A673 (cell line): ENCODE data around the gene GNRH2. TPM values are rescaled to one million over a fixed set of nuclear protein-coding genes. Genes with fewer than 3 reads are reported as not detected.

Experiments used
- BruUV-seq: library from RNA; stranded (reverse); fragments of 400-500 nt; replicated peaks from 2 replicates; lab custom pipeline; 2021; lab: Mats Ljungman, UMichigan
- CTCF ChIA-PET: fragments of 300-600 bp; sonication (Branson Sonifier 250); formaldehyde crosslinking; loops from one replicate; lab custom pipeline; 2022; ENCODE audit warnings: antibody characterized with exemption; lab: Charles Lee
- POLR2A ChIA-PET: fragments of 300-600 bp; sonication (Branson Sonifier 250); formaldehyde crosslinking; loops from one replicate; lab custom pipeline; 2022; ENCODE audit warnings: antibody characterized with exemption; ENCODE audit not compliant: low non-redundant PET; lab: Charles Lee
- DNase-seq: peaks from one replicate; pipeline ENCODE4 v3.0.0-alpha.2; 2015; ENCODE audit warnings: low spot score
- H3K27ac ChIP-seq: fragments of 200-600 bp; sonication (generic); 2 replicates; pipeline ENCODE4 v1.5.1; 2016; ENCODE audit warnings: mixed run types, low read depth, mild to moderate bottlenecking, mixed read lengths, antibody characterized with exemption, low read length; ENCODE audit not compliant: poor library complexity, severe bottlenecking
- H3K27me3 ChIP-seq: fragments of 200-600 bp; sonication (generic); replicated peaks from 2 replicates; pipeline ENCODE4 v1.6.1; 2017; ENCODE audit warnings: mixed run types, low read depth, mild to moderate bottlenecking, mixed read lengths, antibody characterized with exemption, low read length; ENCODE audit not compliant: insufficient read depth, poor library complexity
- H3K36me3 ChIP-seq: fragments of 200-600 bp; sonication (generic); 2 replicates; pipeline ENCODE4 v1.6.1; 2016; ENCODE audit warnings: mixed run types, mild to moderate bottlenecking, mixed read lengths, antibody characterized with exemption, low read length; ENCODE audit not compliant: insufficient read depth, poor library complexity, severe bottlenecking
- H3K4me1 ChIP-seq: fragments of 200-600 bp; sonication (generic); 2 replicates; pipeline ENCODE4 v1.6.1; 2017; ENCODE audit warnings: mixed run types, mild to moderate bottlenecking, mixed read lengths, antibody characterized with exemption, low read length; ENCODE audit not compliant: insufficient read depth, poor library complexity, severe bottlenecking
- H3K4me3 ChIP-seq: fragments of 200-600 bp; sonication (generic); 2 replicates; pipeline ENCODE4 v1.5.1; 2016; ENCODE audit warnings: low read depth, mixed run types, mild to moderate bottlenecking, mixed read lengths, low read length; ENCODE audit not compliant: poor library complexity, severe bottlenecking
- H3K9me3 ChIP-seq: fragments of 200-600 bp; sonication (generic); 2 replicates; pipeline ENCODE4 v1.6.1; 2016; ENCODE audit warnings: mixed run types, low read depth, mild to moderate bottlenecking, mixed read lengths, antibody characterized with exemption, low read length; ENCODE audit not compliant: poor library complexity, severe bottlenecking
- EZH2 ChIP-seq: fragments of 200-600 bp; sonication (generic); IDR thresholded peaks from 2 replicates; pipeline ENCODE4 v1.6.1; 2017; ENCODE audit warnings: borderline replicate concordance, low read depth, mild to moderate bottlenecking, mixed read lengths, antibody characterized with exemption, low read length; ENCODE audit not compliant: poor library complexity, severe bottlenecking
- intact Hi-C: fragments of 100-400 bp; cut with micrococcal nuclease; formaldehyde crosslinking; loops from one replicate; pipeline ENCODE4 v1.10.0; 2022; ENCODE audit not compliant: unreplicated experiment
- total RNA-seq: library from RNA; stranded (reverse); gene quantifications from 2 replicates; pipeline ENCODE4 v1.2.3, GENCODE V29; 2021
- TF ChIP-seq, protein P1 (sequence below): fragments of 300-800, 200-600 bp; sonication (generic); conservative IDR thresholded peaks from 2 replicates; pipeline ENCODE4 v1.5.1; 2017; ENCODE audit warnings: low read depth, mild to moderate bottlenecking, antibody characterized with exemption, low read length, moderate library complexity, mixed read lengths

The GNRH2 gene
- total RNA-seq, 1 experiment from 2014 or later = 1.5 TPM

DNA sequence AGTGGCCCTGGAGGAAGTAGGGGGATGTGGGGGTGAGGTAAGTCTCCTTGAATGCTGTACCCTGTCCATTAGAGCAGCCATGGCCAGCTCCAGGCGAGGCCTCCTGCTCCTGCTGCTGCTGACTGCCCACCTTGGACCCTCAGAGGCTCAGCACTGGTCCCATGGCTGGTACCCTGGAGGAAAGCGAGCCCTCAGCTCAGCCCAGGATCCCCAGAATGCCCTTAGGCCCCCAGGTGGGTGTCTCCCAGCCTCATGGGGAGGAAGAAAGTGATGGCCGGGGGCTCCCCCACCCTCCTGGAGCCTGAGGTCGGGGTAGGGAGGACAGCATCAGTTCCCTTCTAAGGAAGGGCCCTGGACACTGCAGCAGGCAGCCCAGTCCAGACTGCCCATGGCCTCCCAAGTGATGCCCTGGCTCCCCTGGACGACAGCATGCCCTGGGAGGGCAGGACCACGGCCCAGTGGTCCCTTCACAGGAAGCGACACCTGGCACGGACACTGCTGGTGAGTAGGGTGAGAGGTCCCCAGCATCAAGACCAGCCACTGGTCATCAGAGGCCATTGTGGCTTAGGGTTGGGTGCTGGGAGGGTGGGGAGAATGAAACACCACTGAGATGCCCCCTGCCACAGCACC is 1.0 kb downstream of the GNRH2 start:
- H3K36me3 ChIP-seq = peaks cover 24% of the 10 kb centered on the region
- no peak overlapping the region for H3K27ac ChIP-seq
- CTCF ChIA-PET = interaction anchor here (0.6 kb wide), 1 partner anchor 9 kb away, joined by 3 read pairs; no protein-coding TSS in a partner anchor
- H3K9me3 ChIP-seq = no peaks in the 10 kb centered on the region
- no peak for DNase-seq
- no peak overlapping the region for H3K4me3 ChIP-seq
- H3K4me1 ChIP-seq = peaks cover 2% of the 10 kb centered on the region
- POLR2A ChIA-PET = no interaction called here
- intact Hi-C loops = no loop called here
- BruUV-seq = no TSS peak
- H3K27me3 ChIP-seq = no peaks in the 10 kb centered on the region
- no peak for TF ChIP-seq EZH2
- TF ChIP-seq, protein P1, sequence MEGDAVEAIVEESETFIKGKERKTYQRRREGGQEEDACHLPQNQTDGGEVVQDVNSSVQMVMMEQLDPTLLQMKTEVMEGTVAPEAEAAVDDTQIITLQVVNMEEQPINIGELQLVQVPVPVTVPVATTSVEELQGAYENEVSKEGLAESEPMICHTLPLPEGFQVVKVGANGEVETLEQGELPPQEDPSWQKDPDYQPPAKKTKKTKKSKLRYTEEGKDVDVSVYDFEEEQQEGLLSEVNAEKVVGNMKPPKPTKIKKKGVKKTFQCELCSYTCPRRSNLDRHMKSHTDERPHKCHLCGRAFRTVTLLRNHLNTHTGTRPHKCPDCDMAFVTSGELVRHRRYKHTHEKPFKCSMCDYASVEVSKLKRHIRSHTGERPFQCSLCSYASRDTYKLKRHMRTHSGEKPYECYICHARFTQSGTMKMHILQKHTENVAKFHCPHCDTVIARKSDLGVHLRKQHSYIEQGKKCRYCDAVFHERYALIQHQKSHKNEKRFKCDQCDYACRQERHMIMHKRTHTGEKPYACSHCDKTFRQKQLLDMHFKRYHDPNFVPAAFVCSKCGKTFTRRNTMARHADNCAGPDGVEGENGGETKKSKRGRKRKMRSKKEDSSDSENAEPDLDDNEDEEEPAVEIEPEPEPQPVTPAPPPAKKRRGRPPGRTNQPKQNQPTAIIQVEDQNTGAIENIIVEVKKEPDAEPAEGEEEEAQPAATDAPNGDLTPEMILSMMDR = no peak

DNA sequence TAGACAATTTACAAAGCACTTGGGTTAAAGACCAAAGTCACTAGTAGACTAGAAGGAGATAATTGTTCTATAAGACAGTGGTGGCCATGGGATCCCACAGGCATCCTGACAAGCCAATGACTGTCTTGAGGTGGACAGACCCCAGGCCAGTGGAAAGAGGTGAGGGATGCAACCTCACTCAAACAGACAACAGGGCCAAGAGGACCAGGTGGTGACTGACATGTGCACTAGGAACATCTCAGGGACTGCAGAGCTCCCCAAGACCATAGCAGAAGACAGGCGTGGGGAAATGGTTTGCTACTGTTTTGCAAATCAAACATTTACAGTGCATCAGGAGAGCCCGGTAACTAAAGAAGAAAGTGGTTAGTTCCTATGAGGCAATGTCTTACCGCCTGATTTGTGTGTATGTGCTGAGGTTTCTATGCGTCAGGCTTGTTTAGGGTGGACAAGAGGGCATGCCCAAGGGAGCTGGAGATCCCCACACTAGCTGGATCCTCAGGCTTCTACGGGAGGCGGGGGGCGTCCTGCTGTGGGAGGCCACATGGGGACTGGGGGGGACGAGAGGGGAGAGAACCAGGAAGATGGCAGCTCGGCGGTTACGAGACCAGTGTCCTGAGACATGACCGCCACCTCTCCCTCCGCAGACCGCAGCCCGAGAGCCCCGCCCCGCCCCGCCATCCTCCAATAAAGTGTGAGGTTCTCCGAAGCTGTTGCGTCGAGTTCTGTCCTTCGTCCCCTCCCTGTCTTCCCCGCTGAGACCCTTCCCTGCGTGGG is 1.8 kb downstream of the GNRH2 start:
- ChIA-PET CTCF (interaction anchor here (0.6 to 1.0 kb wide), 2 partner anchors 9 to 1652 kb away, joined by 4 to 7 read pairs; no protein-coding TSS in a partner anchor), POLR2A (interaction anchor here (0.6 kb wide), 2 partner anchors 51 to 156 kb away, joined by 3 to 7 read pairs; no protein-coding TSS in a partner anchor)
- H3K27ac ChIP-seq = peak overlapping the region; percentile 87
- intact Hi-C loops = no loop called here
- H3K4me3 ChIP-seq = peak overlapping the region; percentile 98
- TF ChIP-seq, protein P1 = no peak
- no peak for TF ChIP-seq EZH2
- H3K4me1 ChIP-seq = peaks cover 2% of the 10 kb centered on the region
- no peak for DNase-seq
- no TSS peak for BruUV-seq
- no peaks in the 10 kb centered on the region for H3K27me3 ChIP-seq
- peaks cover 28% of the 10 kb centered on the region for H3K36me3 ChIP-seq
- no peaks in the 10 kb centered on the region for H3K9me3 ChIP-seq

DNA sequence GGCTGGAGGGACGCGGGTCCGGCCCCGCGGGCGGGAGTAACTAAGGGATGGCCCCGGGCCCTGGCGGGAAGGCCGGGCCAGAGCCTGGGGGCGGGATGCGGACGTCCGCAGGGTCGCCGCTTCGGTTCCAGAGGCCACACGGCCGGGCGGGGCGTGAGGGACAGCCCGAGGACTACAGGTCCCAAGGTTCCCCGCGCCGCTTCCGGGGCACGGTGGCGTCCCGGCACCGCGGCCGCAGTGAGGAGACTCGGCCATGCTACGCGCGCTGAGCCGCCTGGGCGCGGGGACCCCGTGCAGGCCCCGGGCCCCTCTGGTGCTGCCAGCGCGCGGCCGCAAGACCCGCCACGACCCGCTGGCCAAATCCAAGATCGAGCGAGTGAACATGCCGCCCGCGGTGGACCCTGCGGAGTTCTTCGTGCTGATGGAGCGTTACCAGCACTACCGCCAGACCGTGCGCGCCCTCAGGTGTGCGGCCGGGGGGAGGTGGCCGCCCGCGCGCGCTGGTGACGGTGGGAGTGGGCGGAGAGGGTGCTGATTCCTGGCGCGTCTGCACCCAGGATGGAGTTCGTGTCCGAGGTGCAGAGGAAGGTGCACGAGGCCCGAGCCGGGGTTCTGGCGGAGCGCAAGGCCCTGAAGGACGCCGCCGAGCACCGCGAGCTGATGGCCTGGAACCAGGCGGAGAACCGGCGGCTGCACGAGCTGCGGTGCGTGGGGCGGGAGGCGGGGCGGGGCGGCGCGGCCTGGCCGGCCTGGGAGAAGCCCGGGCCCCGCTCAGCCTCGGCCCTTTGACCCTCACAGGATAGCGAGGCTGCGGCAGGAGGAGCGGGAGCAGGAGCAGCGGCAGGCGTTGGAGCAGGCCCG is 2.6 kb downstream of the GNRH2 start, which contains the start of gene MRPS26:
TSS of gene MRPS26 (plus strand) at position 237 of the 861 bp plus-strand sequence. CDS start at position 254, 17 bp downstream.
- peaks cover 28% of the 10 kb centered on the region for H3K36me3 ChIP-seq
- H3K27ac ChIP-seq = peak within 1 kb of the TSS; percentile 87
- H3K4me1 ChIP-seq = peaks cover 2% of the 10 kb centered on the region
- peak; percentile 91 for DNase-seq
- no peaks in the 10 kb centered on the region for H3K9me3 ChIP-seq
- peak within 1 kb of the TSS; percentile 98 for H3K4me3 ChIP-seq
- ChIA-PET POLR2A (interaction anchor here (0.6 kb wide), 1 partner anchor 155 kb away, joined by 3 read pairs; no protein-coding TSS in a partner anchor), CTCF (interaction anchor here (1.0 kb wide), 1 partner anchor 8 kb away, joined by 7 read pairs; no protein-coding TSS in a partner anchor)
- intact Hi-C loops = no loop called here
- TF ChIP-seq EZH2 = no peak
- TF ChIP-seq, protein P1 = no peak
- BruUV-seq = no TSS peak
- H3K27me3 ChIP-seq = no peaks in the 10 kb centered on the region
